Stomach smooth muscle (tissue), 2 donors: ENCODE results near the gene ACAA2.

ENCODE experiments used
- H3K27ac ChIP-seq: one replicate; pipeline ENCODE4 v1.7.0; 2013; ENCODE audit warnings: mild to moderate bottlenecking, low read length, inconsistent platforms
- H3K27me3 ChIP-seq, 2 donors: one replicate each; pipeline ENCODE4 v1.7.0; 2013; ENCODE audit warnings: low read length in 2 of 2; ENCODE audit not compliant: insufficient read depth in 2 of 2, control insufficient read depth in 1 of 2
- H3K36me3 ChIP-seq, 2 donors: one replicate each; pipeline ENCODE4 v1.7.0; 2013; ENCODE audit warnings: low read length in 2 of 2; ENCODE audit not compliant: control insufficient read depth in 2 of 2, insufficient read depth in 2 of 2
- H3K4me1 ChIP-seq: one replicate; pipeline ENCODE4 v1.7.0; 2013; ENCODE audit warnings: low read length; ENCODE audit not compliant: control insufficient read depth, insufficient read depth
- H3K4me3 ChIP-seq, 2 donors: one replicate each; pipeline ENCODE4 v1.7.0; 2013; ENCODE audit warnings: low read length in 2 of 2
- H3K9ac ChIP-seq, 2 donors: one replicate each; pipeline ENCODE4 v1.7.0; 2013; ENCODE audit warnings: low read length in 2 of 2, mild to moderate bottlenecking in 1 of 2
- H3K9me3 ChIP-seq, 2 donors: one replicate each; pipeline ENCODE4 v1.7.0; 2013; ENCODE audit warnings: low read length in 2 of 2; ENCODE audit not compliant: control insufficient read depth in 2 of 2
- donor health status: healthy.
- donor health status: Pancreatic carcinoma.

Gene ACAA2

DNA sequence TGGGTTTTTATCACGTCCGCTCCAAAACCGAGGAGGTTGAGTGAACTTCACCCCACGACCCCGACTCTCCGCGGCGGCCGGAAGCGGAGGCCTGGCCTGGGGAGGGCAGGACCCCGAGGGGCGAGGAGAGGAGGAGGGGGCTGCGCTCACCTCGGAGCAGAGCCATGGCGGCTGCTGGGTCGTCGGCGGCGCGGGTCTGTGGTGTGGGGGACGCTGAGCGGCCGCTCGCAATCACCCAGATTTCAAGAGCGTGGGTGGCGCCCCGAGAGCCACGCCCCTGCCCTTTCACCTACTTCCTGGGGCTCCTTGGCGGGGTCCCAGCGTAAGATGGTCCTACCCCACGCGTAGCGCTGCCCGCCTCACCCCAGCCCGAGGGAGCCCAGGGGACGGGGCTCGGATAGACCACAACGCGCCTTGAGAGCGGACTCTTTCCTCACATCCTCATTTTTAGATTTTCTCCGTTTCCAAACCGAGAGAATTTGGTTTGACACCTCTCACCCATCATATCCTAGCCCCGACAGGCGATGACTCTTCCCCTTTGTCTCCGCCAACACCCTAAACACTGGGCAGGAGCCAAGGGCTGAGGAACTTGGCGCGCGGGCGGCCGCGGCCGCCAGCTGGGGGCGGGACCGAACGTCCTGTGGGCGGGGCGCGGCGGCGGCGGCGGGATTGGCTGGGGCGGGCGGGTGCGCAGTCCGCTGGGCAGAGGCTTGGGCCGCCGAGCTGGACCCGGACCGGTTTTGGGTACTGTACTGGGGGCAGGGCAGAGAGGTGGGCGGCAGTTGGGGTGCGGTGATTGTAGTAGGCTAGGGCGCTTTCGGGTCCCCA is at the start of gene ACAA2:
ACAA2 (minus strand) TSS at position 215 of the 828 bp plus-strand sequence; CDS start at position 166, 49 bp downstream.
- Histone ChIP-seq H3K27ac (peak within 1 kb of the TSS; percentile 97), H3K36me3 (peaks cover 0 to 6% of the 10 kb centered on the region in 2 donors), H3K4me3 (peak within 1 kb of the TSS; percentile 93 to 95), H3K27me3 (no peaks in the 10 kb centered on the region), H3K4me1 (peaks cover 8% of the 10 kb centered on the region), H3K9me3 (no peaks in the 10 kb centered on the region), H3K9ac (peak within 1 kb of the TSS; percentile 94 to 95)

DNA sequence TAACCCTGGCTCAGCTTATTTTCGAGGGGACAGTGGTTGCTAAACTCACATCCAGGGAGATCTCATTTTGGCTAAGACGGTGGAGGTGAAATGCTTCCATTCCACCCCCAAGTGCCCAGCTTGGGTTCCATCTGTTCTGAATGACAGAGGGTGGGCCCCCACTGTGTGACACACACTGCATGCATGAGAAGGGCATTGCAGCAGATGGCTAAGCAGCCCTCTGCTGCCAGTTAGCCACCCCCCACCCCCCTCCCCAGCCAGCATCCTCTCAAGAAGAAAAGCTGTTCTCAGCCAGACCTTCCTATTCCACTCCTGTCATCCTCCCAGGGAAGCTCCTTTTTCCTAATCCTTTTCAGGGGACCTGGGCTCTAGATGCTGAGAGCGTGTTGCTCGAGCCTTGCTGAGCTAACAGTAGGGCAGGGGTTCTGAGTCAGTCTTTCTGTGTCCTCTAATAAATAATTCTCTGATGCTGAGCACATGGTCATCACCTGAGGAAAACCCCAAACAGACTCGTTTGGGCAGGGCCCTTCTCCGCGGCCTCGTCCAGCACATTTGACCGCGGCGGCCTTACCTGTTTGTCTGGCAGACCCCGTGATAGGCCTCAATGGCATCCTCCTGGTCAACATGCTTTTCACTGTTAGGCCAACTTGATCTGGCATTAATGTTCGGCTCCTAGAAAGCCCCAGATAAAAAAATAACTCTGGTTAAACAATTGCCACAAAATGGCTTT is 49.5 kb upstream of the ACAA2 start:
- peaks cover 0 to 2% of the 10 kb centered on the region in 2 donors for H3K27me3 ChIP-seq
- H3K4me1 ChIP-seq: no peaks in the 10 kb centered on the region
- no peak overlapping the region for H3K27ac ChIP-seq
- no peak overlapping the region for H3K9ac ChIP-seq
- no peak overlapping the region for H3K4me3 ChIP-seq
- no peaks in the 10 kb centered on the region for H3K36me3 ChIP-seq
- H3K9me3 ChIP-seq: no peaks in the 10 kb centered on the region

- Histone ChIP-seq H3K9me3 (no peaks in the 10 kb centered on the region), H3K27ac (no peak overlapping the region), H3K4me3 (no peak overlapping the region)
Measured at GRCh38 chr18:49861659-49862058, 48.3 kb upstream of the ACAA2 start.

GRCh38 chr18:49859725-49860124 is 46.4 kb upstream of the ACAA2 start:
- H3K36me3 ChIP-seq: no peaks in the 10 kb centered on the region
- no peaks in the 10 kb centered on the region for H3K27me3 ChIP-seq
- no peaks in the 10 kb centered on the region for H3K9me3 ChIP-seq
- H3K27ac ChIP-seq: no peak overlapping the region
- no peaks in the 10 kb centered on the region for H3K4me1 ChIP-seq
- no peak overlapping the region for H3K4me3 ChIP-seq
- no peak overlapping the region for H3K9ac ChIP-seq

More at GRCh38 chr18:49861659-49862058, 48.3 kb upstream of the ACAA2 start:
- Histone ChIP-seq H3K4me1 (no peaks in the 10 kb centered on the region), H3K36me3 (no peaks in the 10 kb centered on the region), H3K9ac (no peak overlapping the region), H3K27me3 (peaks cover 0 to 2% of the 10 kb centered on the region in 2 donors)

DNA sequence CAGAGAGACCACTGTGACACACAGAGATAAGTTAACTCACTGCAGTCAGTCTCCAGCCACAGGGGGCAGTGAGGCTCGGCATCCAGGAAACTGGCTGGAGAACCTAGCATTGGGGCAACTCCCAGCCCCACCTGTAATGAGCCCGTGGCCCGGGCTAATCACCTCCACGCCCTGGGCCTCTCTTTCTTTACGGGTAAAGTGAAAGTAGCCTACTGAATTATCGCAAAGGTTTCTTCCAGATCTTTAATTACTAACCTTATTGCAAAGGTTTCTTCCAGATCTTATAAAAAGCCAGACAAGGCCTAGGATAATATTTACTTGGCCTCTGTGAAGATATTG is 45.7 kb upstream of the ACAA2 start:
- Histone ChIP-seq H3K36me3 (no peaks in the 10 kb centered on the region), H3K27ac (no peak overlapping the region), H3K4me1 (no peaks in the 10 kb centered on the region), H3K9ac (no peak overlapping the region), H3K9me3 (no peaks in the 10 kb centered on the region), H3K27me3 (no peaks in the 10 kb centered on the region), H3K4me3 (no peak overlapping the region)

DNA sequence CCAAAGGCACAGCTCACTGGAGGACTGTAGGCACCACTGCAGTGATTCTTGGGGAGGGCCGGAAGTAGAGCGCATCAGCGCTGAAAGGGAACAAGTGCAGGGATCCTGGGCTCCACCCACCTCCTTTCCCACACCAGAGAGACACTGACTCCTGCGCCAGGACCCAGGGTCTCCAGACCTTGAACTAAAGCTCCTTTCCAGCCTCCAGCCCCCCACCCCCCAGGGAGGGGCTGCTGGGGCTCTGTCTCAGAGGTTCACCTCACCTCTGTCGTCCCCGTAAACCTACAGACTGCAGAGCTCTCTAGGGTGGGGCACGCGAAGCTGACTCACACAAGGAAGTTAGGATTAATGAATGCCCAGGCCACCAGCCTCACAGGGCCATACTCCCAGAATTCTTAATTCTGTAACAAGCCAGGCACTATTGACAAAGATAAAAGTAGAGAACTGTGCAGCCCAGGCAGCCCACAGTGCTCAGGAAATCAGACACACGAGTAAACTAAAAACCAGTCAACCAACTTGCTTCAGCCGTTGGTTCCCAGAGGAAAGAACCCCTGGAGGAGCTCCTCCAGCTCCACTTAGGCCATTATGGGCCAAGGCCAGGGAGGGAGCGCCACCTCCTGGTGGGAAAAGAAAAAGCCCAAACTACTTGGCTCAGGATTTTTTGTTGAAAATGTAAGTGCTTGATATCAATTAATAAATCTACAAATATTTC is 45.1 kb upstream of the ACAA2 start:
- Histone ChIP-seq H3K9ac (no peak overlapping the region), H3K4me3 (no peak overlapping the region), H3K27me3 (no peaks in the 10 kb centered on the region), H3K4me1 (no peaks in the 10 kb centered on the region), H3K36me3 (no peaks in the 10 kb centered on the region), H3K27ac (no peak overlapping the region), H3K9me3 (no peaks in the 10 kb centered on the region)

DNA sequence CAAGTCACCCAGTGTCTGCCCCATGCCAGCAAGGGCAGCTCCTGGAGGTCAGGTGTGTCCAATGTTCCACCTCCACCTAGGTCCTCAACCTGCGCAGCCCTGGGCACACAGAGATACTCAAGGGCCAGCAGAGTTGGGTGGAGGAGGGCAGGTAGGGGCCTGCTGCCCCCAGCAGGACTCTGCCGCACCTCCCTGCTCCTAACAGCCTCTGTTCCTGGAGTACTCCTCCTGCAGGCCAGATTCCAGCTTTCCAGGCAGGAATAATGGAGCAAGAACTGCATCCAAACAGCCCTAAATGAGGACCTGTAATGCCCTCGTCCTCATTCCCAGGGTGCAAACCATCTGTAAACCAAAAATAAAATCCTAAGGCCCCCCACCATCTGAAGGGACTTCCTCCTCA is 44.4 kb upstream of the ACAA2 start:
- Histone ChIP-seq H3K9me3 (no peaks in the 10 kb centered on the region), H3K27me3 (no peaks in the 10 kb centered on the region), H3K9ac (no peak overlapping the region), H3K27ac (no peak overlapping the region), H3K4me1 (no peaks in the 10 kb centered on the region), H3K4me3 (no peak overlapping the region), H3K36me3 (no peaks in the 10 kb centered on the region)

GRCh38 chr18:49856496-49856895 is 43.2 kb upstream of the ACAA2 start:
- Histone ChIP-seq H3K27me3 (no peaks in the 10 kb centered on the region), H3K27ac (no peak overlapping the region), H3K4me1 (no peaks in the 10 kb centered on the region), H3K9me3 (no peaks in the 10 kb centered on the region), H3K9ac (no peak overlapping the region), H3K4me3 (no peak overlapping the region), H3K36me3 (no peaks in the 10 kb centered on the region)

GRCh38 chr18:49855711-49856415 is 42.5 kb upstream of the ACAA2 start:
- Histone ChIP-seq H3K36me3 (no peaks in the 10 kb centered on the region), H3K9ac (no peak overlapping the region), H3K9me3 (no peaks in the 10 kb centered on the region), H3K27me3 (no peaks in the 10 kb centered on the region), H3K4me1 (no peaks in the 10 kb centered on the region), H3K4me3 (no peak overlapping the region), H3K27ac (no peak overlapping the region)

DNA sequence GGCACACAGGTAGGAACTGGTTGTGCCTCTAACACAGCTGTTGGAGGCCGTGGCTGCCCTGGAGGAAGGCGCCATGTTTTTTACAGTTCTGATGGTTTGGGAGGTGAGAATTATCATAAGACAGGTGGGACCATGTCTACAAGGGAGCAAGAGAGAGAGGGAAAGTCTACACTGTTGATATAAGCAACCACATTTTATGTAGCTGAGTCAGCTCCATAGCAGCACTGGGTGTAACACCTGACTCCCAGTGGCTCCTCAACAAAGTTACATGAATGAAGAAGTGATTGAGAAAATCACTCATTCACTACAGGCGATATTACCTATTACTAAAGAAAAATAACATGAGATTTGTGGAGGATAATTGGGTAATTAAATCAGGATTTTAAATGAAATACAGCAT is 41.3 kb upstream of the ACAA2 start:
- no peak overlapping the region for H3K27ac ChIP-seq
- H3K36me3 ChIP-seq: no peaks in the 10 kb centered on the region
- H3K4me1 ChIP-seq: no peaks in the 10 kb centered on the region
- H3K9ac ChIP-seq: no peak overlapping the region
- H3K27me3 ChIP-seq: peaks cover 4 to 6% of the 10 kb centered on the region in 2 donors
- no peak overlapping the region for H3K4me3 ChIP-seq
- no peaks in the 10 kb centered on the region for H3K9me3 ChIP-seq
